Suppressor macrophage treated with lipopolysaccharide for 4 hours (primary cell): ENCODE data around the gene MCU.
"Not testable (repeated sequence)": the region's sequence is repeated elsewhere in the genome, so short reads cannot be mapped to it uniquely, and the experiment has no call there.

Experiments
- DNase-seq: peaks from one replicate; pipeline ENCODE4 v3.0.0-alpha.2; 2020

MCU gene

DNA sequence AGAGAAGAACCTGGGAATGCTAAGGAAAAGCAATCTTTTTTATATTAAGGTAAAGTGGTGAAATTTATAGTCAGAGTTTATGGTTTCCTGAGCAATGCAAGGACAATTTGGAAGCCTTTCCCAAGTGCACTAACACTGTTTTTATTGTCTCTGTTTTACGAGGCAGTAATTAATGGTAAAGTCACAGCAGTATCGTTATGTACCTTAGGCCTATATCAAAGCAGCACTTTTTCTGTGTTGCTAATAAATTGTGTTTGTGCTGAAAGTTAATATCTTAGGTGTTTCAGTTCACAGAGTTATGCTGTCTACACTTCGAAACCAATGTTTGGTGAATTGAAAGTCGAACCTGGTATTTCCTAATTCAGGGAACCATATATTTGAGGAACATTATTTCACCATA, 220.8 kb downstream of the MCU start:
- no peak for DNase-seq

GRCh38 chr10:72913287-72913686, 221.3 kb downstream of the MCU start:
- no peak for DNase-seq

DNA sequence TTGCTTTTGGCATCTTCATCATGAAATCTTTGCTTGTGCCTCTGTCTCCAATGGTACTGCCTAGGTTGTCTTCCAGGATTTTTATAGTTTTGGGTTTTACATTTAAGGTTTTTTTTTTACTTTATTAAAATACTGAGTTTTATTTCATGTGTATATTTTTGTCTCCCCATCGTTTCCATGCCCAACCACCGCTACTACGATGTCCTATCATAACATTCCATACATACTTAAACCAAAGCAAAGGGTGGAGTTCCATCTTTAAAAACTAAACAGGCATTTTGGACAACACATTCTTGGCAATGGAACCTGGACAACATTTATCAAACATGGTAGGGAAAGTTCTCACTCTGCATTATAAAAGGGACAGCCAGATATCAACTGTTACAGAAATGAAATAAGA, 225.3 kb downstream of the MCU start:
- DNase-seq: not testable (repeated sequence)

GRCh38 chr10:72917803-72918332, 225.9 kb downstream of the MCU start:
- DNase-seq: not testable (repeated sequence)

- DNase-seq: no peak
These were observed 226.4 kb downstream of the MCU start for GRCh38 chr10:72918352-72918751.

GRCh38 chr10:72921147-72921683, 229.3 kb downstream of the MCU start:
- not testable (repeated sequence) for DNase-seq

GRCh38 chr10:72924351-72924750, 232.4 kb downstream of the MCU start:
- no peak for DNase-seq

DNA sequence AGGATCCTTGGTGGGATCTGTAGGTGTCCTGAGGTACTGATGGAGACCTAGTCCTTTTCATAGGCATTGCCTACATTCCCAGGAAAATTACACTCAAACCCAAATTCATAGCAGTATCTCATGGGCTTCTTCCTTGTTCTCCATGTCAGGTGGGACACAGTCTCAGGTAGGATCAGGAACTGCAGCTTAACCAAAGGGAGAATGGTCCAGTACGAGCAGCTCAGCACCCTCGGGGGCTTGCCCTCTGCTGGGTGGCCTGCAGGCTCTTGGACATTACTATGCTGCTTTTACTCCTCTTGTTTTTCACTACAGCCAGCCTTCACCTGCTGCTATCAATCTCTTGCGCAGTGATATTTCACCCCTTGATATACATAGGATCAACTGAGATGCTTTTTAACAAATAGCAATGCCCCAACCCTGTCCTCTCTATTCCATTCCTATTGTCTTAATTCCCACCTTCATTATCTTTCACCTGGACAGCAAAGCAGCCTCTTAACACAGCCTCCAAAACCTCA, 234.1 kb downstream of the MCU start:
- no peak for DNase-seq

DNA sequence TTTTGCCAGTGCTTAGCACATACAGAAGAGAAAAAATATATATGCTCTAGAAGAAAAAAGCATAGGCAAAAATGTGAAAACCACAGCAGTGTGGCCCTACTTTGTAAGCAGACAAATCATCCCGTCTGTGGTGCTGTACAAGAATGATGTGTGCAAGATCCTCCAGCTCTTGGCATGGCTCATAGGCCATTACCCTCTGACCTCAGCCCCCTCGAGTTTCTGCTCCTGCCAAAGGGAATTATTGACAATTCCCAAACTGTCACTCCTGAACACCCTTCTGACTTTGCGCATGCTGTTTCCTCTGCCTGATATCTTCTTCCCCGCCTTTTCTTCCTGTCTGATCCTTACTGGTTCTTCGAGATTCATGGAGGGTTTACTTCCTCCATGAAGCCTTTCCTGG, 235.5 kb downstream of the MCU start:
- no peak for DNase-seq

DNA sequence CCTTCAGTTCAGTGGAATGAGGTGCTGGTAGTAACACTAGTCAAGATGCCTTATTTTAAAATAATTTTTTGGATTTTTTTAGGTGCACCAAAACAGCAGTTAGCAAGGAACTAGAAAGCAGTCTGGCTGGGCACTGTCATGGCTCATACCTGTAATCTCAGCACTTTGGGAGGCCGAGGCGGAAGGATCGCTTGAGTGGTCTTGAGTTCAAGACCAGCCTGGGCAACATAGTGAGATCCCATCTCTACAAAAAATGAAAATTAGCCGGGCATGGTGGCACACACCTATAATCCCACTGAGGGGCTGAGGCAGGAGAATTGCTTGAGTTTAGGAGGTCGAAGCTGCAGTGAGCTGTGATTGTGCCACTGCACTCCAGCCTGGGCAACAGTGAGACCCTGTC, 236.9 kb downstream of the MCU start:
- DNase-seq: no peak

- DNase-seq: no peak
These were observed 238.3 kb downstream of the MCU start for GRCh38 chr10:72930276-72930675.

DNA sequence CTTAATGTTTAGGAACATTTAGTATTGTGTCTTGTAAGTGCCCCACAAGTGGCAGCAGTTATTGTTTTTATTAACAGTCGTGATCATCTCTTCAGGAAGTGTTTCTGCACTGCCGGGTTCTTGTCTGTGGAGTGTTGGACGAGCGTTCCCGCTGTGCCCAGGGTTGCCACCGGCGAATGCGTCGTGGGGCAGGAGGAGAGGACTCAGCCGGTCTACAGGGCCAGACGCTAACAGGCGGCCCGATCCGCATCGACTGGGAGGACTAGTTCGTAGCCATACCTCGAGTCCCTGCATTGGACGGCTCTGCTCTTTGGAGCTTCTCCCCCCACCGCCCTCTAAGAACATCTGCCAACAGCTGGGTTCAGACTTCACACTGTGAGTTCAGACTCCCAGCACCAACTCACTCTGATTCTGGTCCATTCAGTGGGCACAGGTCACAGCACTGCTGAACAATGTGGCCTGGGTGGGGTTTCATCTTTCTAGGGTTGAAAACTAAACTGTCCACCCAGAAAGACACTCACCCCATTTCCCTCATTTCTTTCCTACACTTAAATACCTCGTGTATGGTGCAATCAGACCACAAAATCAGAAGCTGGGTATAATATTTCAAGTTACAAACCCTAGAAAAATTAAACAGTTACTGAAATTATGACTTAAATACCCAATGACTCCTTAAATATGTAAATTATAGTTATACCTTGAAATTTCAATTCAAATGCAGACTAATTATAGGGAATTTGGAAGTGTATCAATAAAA, 240.5 kb downstream of the MCU start:
- DNase-seq: no peak

- peak; percentile 37 for DNase-seq
These were observed 243.4 kb downstream of the MCU start for GRCh38 chr10:72935361-72935760.
